NOMO-1 treated with dmso at 0.1 percent for 144 hours (cell line): Measurements from ENCODE around the gene FAM120A.
A peak's percentile ranks its signal among the peaks of the same experiment; 100 is the strongest.

Experiments used
- DNase-seq: peaks from one replicate; lab custom pipeline; 2025; ENCODE audit not compliant: unreplicated experiment; lab: John Stamatoyannopoulos, UW

FAM120A gene

DNA sequence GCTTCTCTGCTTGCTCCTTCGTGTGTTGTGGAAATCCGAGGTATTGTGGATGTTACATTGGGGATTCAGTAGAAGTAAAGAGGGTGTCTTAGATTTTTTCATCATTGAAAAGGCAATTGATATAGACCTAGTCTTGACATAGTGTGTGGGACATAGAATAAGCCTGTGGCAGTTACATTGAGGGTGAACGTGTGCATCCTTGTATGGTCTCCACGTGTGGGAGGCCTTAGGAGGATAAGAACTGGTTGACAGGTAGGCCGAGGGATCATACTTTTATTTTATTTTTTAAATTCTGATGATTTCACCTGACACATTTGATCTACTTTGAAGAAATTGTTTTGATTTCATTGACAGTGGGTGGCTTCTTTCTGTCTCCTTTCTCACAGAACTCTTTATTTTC is 18.9 kb downstream of the FAM120A start:
- no peak for DNase-seq

DNA sequence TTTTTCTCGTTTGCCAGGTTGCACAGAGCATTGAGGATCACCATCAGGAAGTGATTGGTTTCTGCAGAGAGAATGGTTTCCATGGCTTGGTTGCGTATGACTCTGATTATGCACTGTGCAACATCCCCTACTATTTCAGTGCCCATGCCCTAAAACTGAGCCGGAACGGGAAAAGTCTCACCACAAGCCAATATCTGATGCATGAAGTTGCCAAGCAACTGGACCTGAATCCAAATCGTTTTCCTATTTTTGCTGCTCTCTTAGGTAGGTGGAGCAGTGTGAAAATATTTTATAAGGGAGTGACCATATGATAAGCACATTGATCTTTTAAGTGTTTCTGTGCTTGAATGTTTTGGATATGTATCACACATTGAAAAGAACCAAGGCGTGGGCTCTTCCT is 19.6 kb downstream of the FAM120A start:
- no peak for DNase-seq

DNA sequence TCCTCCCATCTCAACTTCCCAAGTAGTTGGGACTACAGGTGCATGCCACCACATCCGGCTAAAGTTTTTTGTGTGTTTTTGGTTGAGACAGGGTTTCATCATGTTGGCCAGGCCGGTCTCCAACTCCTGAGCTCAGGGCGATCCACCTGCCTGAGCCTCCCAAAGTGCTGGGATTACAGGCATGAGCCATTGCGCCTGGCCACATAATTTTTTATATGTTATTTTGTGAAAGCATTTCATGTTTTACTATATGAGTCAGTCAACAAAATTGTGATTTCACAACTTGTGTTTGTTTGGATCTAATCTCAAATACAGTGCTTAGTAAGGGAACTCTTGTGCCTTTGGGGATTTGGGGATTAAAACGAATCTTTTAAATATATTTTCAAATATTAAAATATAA is 21.9 kb downstream of the FAM120A start:
- no peak for DNase-seq

DNA sequence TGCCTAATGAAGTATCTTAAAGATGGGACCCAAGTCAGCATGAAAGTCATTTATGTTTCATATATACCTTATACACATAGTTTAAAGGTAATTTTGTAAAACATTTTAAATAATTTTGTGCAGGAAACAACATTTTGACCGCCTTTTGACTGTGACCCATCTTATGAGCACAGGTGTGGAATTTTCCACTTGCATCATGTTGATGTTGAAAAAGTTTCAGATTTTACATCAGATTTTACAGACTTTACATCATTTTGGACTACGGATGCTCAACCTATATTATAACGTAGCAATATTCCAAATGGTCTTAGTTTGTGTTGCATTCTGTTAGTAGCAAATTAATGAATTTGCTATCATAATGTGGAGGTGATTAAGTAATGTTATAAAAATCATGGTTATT is 23.6 kb downstream of the FAM120A start:
- DNase-seq: no peak

DNA sequence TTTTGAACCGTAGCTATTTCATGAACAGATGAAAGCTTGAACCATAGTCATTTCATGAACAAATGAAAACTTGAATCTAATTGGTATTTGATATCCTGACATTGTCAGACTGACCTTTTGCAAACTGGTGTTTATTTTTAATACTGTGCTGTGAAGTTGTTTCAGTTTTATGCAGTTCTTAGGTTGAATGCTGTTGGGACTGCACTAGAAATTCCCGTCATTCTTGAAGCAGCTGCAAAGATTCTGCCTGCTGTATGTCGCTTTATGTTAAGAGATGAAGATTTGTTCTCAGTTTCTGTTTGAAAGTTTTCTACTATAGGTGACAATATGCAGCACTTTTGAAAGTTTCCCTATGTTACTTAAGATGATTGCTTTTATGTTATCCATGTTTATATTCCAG is 24.4 kb downstream of the FAM120A start:
- no peak for DNase-seq

DNA sequence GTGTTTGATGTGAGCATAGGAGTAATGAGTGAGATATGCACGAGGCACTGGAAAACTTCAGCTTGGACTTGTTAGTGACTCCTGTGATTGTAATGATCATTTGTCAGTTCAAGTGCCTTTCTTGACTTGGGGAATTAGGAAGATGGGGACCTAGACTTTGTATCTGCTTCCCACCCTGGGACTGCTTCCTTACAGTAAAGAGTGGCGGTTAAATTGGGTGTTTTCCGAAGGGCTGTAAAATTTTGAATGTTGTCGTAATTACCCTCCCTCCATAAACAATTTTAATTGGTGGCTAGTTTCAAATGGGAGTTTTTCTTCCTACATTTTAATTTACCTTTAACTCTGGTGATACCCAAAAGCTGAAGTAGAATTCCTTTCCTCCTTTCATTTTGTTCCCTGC is 25.4 kb downstream of the FAM120A start:
- no peak for DNase-seq

DNA sequence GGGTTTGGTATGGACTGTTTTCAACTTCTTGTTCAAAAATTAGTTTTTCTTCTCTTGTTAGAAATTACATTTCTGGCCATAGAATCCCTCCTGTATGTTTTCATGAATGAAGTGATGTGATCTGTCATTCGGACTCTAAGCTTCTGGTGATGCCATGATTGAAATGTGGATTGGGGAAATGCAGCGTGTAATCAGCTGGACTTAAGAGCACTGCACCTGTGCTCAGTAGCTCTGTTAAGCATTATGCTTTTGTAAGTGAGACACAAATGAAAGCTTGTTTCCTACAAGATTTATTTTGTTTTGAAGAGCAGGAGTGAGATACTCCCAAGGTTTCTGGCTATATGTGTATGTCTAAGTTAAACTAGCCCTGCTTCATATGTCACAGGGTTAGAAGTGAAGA is 25.9 kb downstream of the FAM120A start:
- no peak for DNase-seq

DNA sequence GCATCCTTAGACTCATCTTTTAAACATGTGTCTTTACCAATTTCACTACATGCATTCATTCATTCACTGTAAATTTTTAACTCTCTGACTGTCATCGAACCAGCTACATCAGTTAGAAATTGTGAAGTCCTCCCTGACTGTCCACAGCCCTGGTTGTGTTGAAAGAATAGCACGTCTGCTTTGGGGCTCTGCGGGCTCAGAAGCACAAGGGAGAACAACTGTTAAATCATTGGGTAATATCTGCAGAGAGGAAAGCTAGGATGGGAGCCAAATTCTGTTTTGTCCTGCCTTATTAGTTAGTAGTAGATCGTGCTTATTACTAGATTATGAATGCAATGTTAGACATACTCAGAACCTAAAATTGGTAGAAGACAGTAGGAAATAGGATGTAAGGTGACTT is 28.2 kb downstream of the FAM120A start:
- DNase-seq: no peak

DNA sequence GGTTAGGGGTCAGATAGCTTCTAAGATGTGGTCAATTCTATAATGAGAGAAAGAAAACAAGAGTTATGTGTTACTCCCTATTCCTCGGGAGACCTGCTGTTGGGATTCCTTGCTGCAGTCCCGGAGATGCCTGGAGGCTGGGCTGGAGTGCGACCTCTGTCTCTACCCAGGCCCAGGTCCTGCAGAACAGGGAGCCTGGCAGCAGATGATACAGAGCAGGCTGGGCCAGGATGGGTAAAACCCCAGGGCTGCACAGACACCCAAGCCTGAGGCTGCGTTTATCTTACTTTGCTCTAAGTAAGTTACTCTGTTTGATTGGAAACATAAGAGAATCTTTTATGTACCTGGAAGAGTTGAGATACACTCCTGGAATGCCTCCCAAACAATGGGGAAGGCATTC is 28.8 kb downstream of the FAM120A start:
- DNase-seq: no peak

DNA sequence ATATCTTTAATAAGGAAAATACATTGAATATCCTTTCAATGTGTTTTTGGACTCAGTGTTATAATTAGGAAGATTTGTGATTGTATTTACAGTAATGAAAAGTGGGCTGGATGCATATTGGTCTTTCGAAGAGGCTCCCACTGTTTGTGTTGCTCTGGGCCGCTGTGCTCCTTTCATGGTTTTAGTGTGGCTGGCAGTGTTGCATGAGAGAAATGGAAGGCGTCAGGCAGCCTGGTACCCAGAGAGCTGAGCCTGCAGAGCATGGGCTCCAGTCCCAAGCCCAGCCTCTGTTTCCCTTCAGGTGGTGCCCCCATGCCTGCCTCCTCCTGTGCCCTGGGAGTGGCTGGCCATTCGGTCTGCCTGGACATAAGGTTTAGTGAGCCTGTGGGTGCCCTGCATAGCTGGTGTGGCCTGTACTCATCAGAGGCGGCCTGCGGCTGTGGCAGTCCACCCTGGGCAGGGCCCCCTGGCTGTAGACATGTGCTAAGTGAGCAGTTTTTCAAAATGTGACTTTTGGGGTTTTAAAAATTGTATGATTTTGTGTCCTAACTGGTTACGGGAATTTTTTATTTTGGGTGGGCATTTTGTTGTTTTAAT is 29.3 kb downstream of the FAM120A start:
- no peak for DNase-seq

DNA sequence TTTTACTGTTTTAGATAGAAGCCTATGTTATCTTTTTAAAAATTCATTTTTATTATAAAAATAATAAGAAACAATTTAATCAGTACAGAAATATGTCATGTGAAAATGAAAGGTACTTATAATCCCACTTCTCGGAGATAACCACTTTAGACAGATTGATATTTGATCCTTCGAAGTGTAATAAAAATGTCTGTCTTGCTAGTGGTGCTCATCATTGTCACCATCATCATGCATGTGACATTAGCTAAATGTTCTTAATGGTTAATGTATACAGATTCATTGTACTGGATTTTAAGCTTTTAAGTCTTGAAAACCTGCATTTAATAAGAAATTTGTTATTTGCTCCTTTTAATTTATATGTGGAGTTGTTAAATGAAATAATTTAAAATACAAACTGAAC is 32.0 kb downstream of the FAM120A start:
- no peak for DNase-seq

DNA sequence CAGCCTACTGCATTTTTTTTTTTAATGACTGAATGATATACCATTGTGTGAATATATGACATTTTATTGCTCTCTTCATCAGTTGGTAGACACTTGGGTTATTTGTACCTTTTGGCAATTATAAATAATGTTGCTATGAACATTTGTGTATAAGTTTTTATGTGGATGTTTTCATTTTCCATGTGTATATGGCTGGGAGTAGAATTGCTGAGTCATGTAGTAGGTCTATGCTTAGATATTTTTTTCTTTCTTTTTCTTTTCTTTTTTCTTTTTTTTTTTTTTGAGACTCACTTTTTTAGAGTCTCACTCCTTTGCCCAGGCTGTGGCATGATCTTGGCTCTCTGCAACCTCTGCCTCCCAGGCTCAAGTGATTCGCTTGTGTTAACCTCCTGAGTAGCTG is 34.8 kb downstream of the FAM120A start:
- DNase-seq: no peak

DNA sequence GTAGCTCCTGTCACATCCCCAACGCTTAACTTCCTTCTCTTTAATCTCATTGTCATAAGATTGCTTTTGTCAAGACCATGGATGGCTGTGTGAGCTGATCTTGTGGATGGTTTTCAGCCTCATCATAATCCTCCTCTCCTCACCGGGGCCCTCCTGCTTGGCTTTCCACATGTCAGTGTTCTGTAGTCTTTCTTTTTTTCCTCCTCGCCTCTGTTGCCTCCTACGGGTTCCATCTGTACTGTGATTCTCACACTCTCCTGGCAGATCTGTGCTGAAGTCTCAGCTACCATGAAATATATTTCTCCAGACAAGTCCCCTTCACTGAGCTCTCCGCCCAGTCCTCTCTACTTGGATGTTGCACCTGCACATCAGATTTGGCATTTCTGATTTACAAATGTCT is 36.8 kb downstream of the FAM120A start:
- DNase-seq: no peak

DNA sequence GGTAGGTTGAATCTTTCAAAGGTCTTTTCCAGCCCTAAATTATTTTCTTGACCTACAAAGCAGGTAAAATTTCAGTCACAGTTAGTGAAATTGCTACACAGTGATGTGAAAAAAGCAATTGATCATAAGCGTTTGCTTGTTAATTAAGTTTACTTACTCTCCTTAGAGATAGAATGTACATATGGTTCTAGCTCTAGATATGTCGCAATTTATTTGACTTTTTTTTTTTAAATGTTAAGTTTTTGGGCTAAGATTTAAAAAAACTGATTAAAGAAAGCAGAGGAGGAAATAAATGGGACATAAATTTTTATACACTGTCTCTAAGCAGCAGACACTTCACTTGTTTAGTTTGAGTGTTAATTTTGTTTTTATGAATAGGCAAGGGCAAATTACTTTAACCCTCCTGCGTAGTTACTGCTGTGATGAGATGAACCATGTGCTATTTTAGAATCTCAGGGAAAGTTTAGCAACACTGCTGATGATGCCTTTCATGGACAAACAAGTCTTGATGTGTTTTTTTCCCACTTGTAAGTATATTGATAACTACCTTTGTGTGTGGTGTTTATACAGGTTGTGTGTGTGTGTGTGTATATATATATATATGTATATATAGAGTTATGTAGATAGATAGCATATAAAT is 40.2 kb downstream of the FAM120A start:
- DNase-seq: no peak

DNA sequence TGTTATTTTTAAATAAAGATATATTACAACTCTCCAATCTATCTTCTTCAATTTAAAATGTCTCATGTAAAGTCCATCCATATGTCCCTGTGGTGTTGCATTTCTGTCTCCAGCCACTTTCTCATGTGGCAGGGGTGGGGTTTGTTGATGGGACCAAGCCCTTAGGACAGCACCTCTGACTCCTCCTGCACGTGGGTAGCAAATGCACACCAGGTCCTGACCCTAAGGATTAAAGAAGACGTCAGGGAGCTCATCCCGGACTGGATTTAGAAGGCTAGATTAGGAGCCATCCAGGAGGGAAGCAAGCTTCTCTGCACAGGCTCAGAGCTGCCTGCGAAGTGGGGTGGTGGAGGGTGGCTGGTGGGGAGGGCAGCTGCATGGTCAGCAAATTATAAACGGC is 40.8 kb downstream of the FAM120A start:
- DNase-seq: no peak

DNA sequence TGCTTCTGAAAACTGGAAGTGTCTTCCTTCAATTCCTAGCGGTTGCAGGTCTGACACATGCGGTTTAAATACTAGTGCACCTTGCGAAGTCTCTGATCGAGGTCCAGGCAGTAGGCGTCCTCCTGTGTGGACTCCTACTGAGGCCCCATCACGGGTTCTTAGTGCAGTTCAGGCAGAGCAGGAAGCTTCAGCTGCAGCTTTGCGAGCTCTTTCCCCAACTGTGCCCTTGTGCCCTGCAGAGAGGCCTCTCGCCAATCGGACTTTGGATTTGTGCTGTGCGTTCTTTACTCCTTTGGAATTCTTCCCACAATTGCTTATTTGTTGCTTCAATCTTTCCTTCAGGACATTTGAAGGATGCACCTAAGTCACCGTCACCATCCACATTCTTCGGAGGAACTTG is 42.5 kb downstream of the FAM120A start:
- DNase-seq: no peak

DNA sequence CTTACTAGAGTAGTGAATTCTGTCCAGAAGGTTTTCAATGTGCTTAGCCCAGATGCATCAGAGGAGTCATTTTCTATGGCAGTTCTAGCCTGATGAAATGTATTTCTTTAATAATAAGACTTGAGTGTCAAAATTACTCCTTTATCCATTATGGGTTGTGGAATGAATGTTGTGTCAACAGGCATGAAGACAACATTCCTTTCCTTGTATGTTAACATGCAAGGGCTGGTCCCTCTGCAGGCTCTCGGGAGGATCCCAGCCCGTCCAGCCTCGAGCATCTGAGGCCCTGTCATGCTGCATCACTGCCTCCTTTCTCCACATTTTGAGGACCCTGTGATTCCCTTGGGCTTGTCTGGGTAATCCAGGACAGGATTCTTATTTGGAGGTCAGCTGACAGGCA is 44.8 kb downstream of the FAM120A start:
- no peak for DNase-seq

DNA sequence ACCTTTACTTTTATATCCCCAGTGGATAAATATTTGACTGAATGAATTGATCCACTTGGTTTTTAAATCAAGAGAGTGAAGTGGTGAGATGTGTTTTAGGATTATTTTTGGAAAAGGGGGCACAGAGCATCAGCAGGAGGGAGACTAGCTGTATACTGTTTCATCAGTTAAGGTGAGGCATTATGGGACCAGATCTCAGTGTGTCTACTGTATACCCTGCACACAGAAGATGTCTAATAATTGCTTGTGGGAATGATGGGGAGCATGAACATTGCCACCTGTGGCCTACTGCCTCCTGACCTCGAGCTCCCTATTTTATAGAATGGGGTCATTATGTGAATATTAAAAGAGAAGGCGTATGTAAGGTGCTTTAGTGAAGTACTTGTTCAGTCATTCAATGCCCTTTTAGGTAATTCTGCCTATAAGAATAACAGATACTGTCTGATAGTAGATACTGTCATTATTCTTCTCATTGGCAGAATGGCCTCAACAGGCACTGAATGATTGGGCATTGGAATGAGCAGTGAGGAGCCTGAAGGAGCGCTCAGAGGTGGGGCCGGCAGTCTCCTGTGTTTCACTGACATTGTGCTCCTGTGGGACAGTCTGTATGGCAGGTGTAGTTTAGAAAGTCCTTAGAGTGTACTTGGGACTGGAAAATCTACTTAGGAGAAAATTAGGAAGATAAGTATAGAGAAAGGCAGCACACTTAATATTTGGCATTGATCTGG is 49.2 kb downstream of the FAM120A start:
- no peak for DNase-seq

DNA sequence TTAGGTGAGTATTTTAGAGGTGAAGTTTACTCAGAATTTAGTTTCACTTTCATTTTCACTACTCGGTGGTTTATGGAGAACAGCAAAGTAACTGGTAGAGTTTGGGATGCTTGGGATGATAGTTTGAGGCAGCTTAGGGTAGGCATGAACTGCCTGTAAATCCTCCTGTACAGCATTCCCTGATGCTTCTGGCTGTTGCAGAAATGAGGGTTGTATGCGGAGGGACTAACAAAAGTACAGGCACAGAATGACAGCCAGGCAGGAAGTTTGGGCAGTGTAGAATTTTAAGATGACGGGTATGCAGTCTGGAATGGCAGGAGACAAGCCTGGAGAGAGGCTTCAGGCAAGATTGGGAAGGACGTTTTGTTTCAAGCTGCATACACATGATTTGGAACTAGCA is 49.9 kb downstream of the FAM120A start:
- DNase-seq: no peak

DNA sequence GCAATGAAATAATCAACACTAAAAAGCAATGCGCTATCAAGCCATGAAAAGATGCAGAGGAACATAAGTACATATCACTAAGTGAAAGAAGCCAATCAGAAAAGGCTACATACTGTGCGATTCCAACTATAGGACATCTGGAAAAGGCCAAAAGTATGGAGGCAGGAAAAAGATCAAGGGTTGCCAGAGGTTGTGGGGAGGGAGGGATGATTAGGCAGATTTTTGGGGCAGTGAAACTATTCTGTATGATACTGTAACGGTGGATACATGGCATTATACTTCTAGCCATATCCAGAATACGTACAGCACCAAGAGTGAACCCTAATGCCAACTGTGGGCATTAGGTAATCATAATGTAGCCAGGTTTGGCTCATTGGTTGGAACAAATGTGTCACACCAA is 51.9 kb downstream of the FAM120A start:
- no peak for DNase-seq

DNA sequence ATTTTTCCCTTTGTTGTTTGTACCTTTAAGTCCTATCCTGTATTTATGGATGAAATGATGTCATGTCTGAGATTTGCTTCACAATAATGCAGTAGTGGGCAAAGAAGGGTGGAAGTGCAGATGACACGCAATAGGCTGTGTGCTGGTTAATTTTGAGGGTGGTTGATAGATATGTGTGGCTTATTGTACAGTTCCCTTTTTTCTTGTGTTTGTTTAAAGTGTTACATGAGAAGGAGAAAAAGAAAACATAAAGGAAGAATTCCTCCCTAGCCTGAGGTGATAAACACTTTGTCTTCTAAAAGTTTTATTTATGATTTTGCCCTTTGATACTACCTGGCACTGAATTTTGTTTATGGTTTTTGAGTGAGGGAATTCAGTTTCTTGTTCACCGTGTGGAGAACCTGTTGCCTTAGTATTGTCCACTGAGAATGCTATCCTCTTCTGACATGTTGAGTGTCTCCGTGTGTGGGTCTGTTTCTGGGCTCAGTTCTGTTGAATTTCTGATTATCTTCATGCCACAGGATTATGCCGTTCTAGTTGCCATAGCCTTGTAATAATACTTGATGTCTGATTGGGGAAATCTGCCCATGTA is 54.2 kb downstream of the FAM120A start:
- peak; percentile 82 for DNase-seq

DNA sequence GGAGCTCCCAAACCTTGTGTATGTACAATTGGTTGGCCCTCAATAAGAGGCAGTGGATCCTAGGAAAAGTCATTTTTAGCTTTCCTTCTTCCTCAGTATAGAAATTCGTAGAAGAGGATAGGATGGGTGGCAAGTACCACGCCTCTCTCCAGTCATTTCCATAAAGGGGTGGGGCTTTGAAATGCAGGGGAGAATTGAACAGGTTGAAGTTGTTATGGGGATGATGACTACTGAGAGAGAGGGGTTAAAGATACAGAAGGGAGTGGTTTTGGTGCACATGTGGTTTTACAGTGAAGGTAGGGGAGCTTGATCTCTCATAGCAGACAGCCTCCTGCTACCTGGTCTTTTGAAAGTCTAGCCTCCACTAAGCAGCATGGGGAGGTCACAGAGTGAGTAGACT is 56.3 kb downstream of the FAM120A start:
- no peak for DNase-seq
